ENCODE data around the gene SCLY.

- TF ChIP-seq USF1 (IDR thresholded peaks at IDR 0.05; ENCODE audit: borderline replicate concordance, low read depth) (no peak), CTCF (IDR thresholded peaks at IDR 0.05) (no peak), YY1 (IDR thresholded peaks at IDR 0.05; ENCODE audit: low read depth) (no peak)
These were observed 14.6 kb downstream of the SCLY start for GRCh38 chr2:238075397-238075796.

All from SK-N-SH (cell line).